SJCRH30 (cell line): ENCODE results near the gene MOAP1. TPM values are rescaled to one million over a fixed set of nuclear protein-coding genes. Genes with fewer than 3 reads are reported as not detected.
"Not testable (repeated sequence)": the region's sequence is repeated elsewhere in the genome, so short reads cannot be mapped to it uniquely, and the experiment has no call there.

Source experiments
- DNase-seq, 2 experiments: peaks; one replicate each; pipeline ENCODE4 v3.0.0-alpha.2; 2015 to 2020
- H3K27ac ChIP-seq: fragments of 250-450 bp; sonication (Bioruptor Pico); 2 replicates; pipeline ENCODE4 v1.5.1; 2020; ENCODE audit warnings: mild to moderate bottlenecking, moderate library complexity
- H3K27me3 ChIP-seq: fragments of 250-450 bp; sonication (Bioruptor Pico); 2 replicates; pipeline ENCODE4 v1.5.1; 2020; ENCODE audit warnings: mild to moderate bottlenecking, moderate library complexity
- H3K36me3 ChIP-seq: fragments of 250-450 bp; sonication (Bioruptor Pico); 2 replicates; pipeline ENCODE4 v1.5.1; 2020; ENCODE audit warnings: mild to moderate bottlenecking, moderate library complexity
- H3K4me1 ChIP-seq: fragments of 250-450 bp; sonication (Bioruptor Pico); 2 replicates; pipeline ENCODE4 v1.5.1; 2020; ENCODE audit warnings: mild to moderate bottlenecking, moderate library complexity
- H3K4me3 ChIP-seq: fragments of 250-450 bp; sonication (Bioruptor Pico); 2 replicates; pipeline ENCODE4 v1.5.1; 2020; ENCODE audit warnings: mild to moderate bottlenecking, moderate library complexity
- H3K9me3 ChIP-seq: fragments of 250-450 bp; sonication (Bioruptor Pico); replicated peaks from 2 replicates; pipeline ENCODE4 v1.5.1; 2020; ENCODE audit warnings: mild to moderate bottlenecking, moderate library complexity
- total RNA-seq: library from RNA; depleted of rRNA; stranded (reverse); fragments of >200 nt; shearing (Covaris generic); gene quantifications from 2 replicates; pipeline ENCODE4 v1.2.3, GENCODE V29; 2014

The MOAP1 gene
- total RNA-seq, 1 experiment from 2014 or later = 20.9 TPM

DNA sequence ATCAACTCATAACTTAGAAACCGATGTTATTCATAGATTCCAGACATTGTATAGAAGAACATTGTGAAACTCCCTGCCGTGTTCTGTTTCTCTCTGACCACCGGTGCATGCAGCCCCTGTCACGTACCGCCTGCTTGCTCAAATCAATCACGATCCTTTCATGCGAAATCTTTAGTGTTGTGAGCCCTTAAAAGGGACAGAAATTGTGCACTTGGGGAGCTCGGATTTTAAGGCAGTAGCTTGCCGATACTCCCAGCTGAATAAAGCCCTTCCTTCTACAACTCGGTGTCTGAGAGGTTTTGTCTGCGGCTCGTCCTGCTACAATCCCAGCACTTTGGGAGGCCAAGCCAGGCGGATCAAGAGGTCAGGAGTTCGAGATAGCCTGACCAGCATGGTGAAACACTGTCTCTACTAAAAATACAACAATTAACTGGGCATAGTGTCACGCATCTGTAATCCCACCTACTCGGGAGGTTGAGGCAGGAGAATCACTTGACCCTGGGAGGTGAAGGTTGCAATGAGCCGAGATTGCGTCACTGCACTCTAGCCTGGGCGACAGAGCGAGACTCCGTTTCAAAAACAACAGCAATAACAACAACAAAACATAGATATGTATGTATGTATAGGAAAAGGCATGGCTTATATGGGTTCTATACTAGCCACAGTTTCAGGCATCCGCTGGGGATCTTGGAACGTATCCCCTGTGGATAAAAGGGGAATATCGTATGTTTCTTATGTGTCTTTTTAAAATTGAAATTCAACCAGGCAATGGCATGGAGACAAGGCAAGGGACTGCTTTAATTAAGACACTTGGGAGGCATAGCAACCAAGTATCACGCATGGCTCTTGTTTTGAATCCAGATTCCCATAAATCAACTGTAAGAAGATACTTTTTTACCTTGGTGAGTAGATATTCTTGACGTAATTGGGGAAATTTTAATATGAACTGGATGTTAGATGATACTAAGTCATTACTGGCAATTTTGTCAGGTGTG lies 19.1 kb downstream of the MOAP1 start:
- H3K36me3 ChIP-seq, DNase-seq, H3K4me1 ChIP-seq, H3K27ac ChIP-seq, H3K27me3 ChIP-seq, H3K9me3 ChIP-seq, H3K4me3 ChIP-seq: not testable (repeated sequence)

DNA sequence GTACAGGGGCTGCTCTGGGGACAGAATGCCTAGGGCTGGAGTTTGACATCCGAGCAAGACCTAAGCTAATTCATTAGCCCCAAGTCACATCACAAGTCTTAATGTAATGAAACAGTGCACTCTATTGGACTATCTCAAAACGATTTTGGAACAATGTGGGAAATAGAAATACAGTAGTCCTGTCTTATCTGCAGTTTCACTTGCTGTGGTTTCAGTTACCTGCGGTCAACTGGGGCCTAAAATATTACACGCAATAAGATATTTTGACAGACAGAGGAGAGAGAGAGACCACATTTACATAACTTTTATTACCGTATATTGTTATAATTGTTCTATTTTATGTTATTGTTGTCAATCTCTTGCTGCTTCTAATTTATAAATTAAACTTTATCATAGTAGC lies 21.1 kb downstream of the MOAP1 start:
- H3K27me3 ChIP-seq = no peaks in the 10 kb centered on the region
- H3K9me3 ChIP-seq = no peaks in the 10 kb centered on the region; the same call in 1 of the 2 replicates
- no peaks in the 10 kb centered on the region for H3K4me1 ChIP-seq
- no peaks in the 10 kb centered on the region for H3K36me3 ChIP-seq
- H3K27ac ChIP-seq = no peak overlapping the region
- DNase-seq = no peak
- no peak overlapping the region for H3K4me3 ChIP-seq

DNA sequence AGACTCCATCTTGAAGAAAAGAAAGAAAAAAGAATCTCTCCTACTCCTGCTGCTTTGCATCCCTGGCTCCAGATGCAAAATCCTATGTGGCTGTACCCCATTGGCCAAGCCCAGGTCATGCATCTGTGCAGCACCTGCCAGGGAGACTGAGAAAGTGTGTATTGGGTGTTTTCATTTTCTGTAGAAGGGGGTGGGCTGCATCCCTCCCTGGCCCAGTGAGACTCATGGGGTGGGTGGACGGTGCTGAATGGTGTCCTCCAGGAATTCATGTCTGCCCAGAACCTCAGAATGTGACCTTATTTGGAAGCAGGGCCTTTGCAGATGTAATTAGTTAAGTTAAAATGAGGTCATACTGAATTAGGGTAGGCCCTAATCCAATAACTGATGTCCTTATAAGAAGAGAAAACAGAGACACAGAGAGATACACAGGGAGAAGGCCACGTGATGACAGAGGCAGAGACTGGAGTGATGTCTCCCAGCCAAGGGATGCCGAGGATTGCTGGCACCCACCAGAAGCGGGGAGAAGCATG lies 23.2 kb downstream of the MOAP1 start:
- no peaks in the 10 kb centered on the region for H3K4me1 ChIP-seq
- H3K27ac ChIP-seq = no peak overlapping the region
- no peak for DNase-seq
- no peaks in the 10 kb centered on the region for H3K36me3 ChIP-seq
- no peaks in the 10 kb centered on the region for H3K27me3 ChIP-seq
- H3K9me3 ChIP-seq = no peaks in the 10 kb centered on the region; the same call in 1 of the 2 replicates
- H3K4me3 ChIP-seq = no peak overlapping the region

DNA sequence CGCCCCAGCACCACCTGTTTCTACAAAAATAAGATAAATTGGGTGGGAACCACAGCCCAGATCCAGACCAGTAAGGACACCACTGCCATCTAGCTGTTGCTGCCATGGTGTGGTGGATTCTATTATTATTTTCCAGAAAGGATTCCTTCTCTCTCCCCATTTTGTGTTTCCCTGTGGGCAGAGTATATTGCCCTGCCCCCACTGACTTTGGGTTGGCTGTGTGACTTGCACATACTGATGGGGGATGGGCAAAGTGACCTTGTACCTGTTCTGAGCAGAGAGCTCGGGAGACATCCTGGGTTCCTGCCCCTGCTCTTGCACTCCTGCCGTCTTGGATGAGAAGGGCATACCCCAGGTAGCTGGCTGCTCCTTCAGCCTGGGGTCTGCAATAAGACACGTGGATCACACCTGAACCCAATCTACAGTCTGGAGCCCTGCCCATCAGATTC lies 24.3 kb downstream of the MOAP1 start:
- Histone ChIP-seq H3K27ac (no peak overlapping the region), H3K9me3 (no peaks in the 10 kb centered on the region; the same call in 1 of the 2 replicates), H3K4me1 (no peaks in the 10 kb centered on the region), H3K4me3 (no peak overlapping the region), H3K27me3 (no peaks in the 10 kb centered on the region), H3K36me3 (no peaks in the 10 kb centered on the region)
- DNase-seq = peak; percentile 25 to 52

DNA sequence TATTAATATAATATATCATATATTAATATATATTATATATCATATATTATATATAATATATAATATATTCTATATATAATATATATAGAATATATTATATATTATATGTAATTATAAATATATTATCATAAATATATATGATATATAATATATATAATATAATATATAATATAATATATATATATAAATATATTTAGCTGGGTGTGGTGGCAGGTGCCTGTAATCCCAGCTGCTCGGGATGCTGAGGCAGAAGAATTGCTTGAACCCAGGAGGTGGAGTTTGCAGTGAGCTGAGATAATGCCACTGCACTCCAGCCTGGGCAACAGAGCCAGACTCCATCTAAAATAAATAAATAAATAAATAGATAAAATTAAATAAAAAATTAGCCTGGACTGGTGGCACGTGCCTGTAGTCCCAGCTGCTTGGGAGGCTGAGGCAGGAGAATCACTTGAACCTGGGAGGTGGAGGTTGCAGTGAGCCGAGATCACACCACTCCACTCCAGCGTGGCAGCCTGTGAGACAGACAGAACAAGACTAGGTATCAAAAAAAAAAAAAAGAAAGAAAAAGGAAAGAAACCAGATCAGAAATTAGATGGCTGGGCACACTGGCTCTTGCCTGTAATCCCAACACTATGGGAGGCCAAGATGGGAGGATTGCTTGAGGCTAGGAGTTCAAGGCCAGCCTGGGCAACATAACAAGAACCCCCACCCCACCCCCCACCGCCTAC lies 24.9 kb downstream of the MOAP1 start:
- not testable (repeated sequence) for H3K9me3 ChIP-seq, H3K4me3 ChIP-seq, H3K27ac ChIP-seq, H3K27me3 ChIP-seq, H3K4me1 ChIP-seq, H3K36me3 ChIP-seq, DNase-seq

DNA sequence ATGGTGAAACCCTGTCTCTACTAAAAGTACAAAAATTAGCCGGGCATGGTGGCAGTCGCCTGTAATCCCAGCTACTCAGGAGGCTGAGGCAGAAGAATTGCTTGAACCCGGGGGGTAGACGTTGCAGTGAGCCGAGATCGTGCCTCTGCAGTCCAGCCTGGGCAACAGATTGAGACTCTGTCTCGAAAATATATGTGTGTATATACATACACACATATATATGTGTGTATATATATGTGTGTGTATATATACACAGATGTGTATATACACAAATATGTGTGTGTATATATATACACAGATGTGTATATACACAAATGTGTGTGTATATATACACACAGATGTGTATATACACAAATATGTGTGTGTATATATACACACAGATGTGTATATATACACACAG lies 26.3 kb downstream of the MOAP1 start:
- H3K4me1 ChIP-seq, H3K9me3 ChIP-seq, H3K27ac ChIP-seq, DNase-seq, H3K4me3 ChIP-seq, H3K36me3 ChIP-seq, H3K27me3 ChIP-seq: not testable (repeated sequence)

DNA sequence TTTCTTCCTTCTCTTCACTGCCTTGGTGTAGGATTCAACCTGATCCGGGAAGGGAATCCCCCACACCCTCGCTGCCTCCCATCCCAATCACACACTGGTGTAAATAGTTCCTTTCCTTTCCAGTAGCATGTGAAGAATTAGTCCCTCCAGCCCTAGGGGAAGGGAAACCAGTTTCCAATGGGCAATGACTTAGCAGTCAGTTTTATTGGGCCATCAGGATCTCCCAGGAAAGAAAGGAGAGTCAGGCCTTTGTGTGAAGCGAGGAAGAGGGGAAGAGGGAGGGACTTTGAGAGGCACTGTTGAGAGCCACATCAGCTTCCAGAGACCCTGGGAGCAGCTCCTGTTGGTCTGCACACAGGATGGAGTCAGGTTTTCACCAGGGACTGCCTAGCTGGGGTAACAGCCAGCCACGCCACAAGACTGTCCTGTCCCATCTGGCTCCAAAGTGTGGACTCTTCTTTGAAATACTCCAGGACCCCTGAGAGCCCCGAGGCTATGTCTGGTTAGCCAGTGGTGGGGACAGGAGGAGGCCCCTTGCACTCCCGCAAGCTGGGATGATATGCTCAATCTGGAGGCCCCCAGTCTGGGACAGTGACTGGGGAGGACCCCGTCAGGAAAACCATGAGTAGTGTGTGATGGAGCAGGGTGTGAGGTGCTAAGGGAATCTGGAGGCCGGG lies 27.9 kb downstream of the MOAP1 start:
- Histone ChIP-seq H3K9me3 (no peaks in the 10 kb centered on the region), H3K27ac (no peak overlapping the region), H3K4me1 (no peaks in the 10 kb centered on the region), H3K27me3 (no peaks in the 10 kb centered on the region), H3K4me3 (no peak overlapping the region), H3K36me3 (no peaks in the 10 kb centered on the region)
- DNase-seq = no peak

DNA sequence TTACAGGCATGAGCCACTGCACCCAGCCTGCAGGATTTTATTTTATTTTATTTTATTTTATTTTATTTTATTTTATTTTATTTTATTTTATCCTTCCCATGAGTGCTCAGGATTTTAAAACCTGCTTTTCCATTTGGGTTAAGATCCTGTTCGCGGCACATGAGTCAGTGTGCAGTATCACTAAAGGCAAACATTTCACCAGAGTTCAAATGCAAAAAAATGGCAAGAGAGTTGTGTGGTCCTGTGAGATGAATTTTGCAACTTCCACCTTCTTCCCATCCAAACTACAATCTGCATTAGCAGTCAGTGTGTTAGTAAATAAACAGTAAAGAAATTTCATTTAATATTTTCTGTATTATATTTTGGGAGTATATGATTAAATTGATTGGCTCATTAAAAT lies 29.0 kb downstream of the MOAP1 start:
- Histone ChIP-seq H3K36me3 (no peaks in the 10 kb centered on the region), H3K9me3 (no peaks in the 10 kb centered on the region), H3K27ac (no peak overlapping the region), H3K4me3 (no peak overlapping the region), H3K4me1 (no peaks in the 10 kb centered on the region), H3K27me3 (no peaks in the 10 kb centered on the region)
- no peak for DNase-seq

DNA sequence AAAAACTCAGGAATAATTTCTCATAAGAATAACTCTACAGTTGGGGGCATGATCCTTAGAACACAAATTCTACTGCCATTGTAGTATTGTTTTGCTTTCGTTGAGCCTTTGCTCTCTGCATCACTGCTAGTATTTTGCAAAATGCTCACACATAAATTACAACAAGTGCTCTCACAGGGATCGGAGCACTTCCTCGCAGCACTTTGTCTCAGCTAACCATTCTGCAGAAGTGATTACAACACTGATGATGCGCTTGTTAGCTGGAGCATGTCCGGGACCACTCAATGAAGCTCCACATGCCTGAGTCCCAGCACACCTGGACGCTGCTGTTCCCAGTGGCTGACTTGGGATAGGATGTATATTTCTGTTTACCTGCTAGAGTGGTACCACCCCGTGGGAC lies 31.6 kb downstream of the MOAP1 start:
- H3K36me3 ChIP-seq = no peaks in the 10 kb centered on the region
- DNase-seq = no peak
- H3K4me1 ChIP-seq = no peaks in the 10 kb centered on the region

DNA sequence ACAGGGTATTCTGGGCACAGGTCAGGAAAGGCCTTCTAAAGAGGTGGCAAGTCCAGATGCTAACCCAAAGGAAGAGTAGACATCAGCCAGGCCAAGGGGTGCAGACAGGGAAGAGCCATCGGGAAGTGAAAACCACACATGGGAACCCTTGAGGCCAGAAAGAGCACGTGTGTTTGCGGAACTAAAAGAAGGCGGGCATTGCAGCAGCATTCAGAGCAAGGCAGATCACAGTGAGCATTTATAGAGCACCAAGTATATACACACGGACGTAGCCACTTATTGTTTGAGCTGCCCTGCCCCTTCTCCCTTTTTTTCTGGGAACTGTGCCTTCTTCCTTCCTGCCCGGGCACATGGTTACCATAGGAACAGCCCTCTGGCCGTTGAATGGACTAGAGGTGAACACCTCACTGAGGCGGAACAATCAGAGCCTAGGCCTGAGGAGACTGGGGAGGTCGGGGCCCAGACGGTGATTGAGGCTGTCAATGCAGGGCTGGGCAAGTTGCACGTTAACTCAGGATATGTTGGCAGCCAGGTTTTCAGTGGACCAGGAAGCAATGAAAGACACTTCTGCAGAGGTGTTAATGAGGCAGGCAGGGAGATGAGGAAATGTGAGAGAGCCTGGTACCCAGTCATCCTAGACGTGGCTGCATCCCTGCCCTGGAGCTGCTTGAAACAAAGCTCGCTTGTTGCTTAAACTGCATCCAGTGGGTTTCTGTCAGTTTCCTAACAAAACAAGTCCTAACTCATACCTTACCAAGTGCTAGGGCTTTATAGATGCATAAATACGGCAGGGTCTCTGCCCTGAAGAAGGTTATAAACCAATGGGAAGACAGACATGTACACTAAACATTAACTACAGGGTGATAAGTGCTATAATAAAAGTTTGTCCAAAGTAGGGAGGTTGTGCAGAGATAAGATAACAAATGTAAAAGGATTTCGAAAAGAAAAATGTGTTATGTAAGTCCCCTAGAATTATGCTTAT lies 34.2 kb downstream of the MOAP1 start:
- Histone ChIP-seq H3K27ac (no peak overlapping the region), H3K9me3 (no peaks in the 10 kb centered on the region), H3K36me3 (no peaks in the 10 kb centered on the region), H3K27me3 (no peaks in the 10 kb centered on the region), H3K4me1 (no peaks in the 10 kb centered on the region), H3K4me3 (no peak overlapping the region)
- no peak for DNase-seq

More for the DNA sequence above, 31.6 kb downstream of the MOAP1 start:
- Histone ChIP-seq H3K9me3 (no peaks in the 10 kb centered on the region), H3K4me3 (no peak overlapping the region), H3K27me3 (no peaks in the 10 kb centered on the region), H3K27ac (no peak overlapping the region)

DNA sequence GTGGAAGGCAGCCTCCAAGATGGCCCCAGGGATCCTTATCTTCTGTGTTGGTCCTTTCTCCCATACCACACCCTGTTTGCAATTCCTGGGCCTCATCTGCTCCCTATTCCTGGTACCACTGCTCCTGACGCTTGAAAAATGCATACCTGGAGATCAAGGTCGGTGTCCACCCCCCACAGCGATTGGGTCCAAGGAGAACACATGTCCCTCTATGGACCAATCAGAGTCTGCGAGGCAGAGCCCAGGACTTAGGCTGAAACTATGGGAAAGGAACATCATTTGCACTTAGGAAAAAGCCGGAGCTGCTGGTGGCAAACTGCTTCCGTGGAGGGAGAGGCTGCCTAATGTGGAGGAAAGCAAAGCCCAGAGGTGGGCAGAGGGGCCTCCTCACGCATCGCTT lies 35.7 kb downstream of the MOAP1 start:
- Histone ChIP-seq H3K9me3 (no peaks in the 10 kb centered on the region), H3K27me3 (no peaks in the 10 kb centered on the region), H3K36me3 (no peaks in the 10 kb centered on the region), H3K4me3 (no peak overlapping the region), H3K27ac (no peak overlapping the region), H3K4me1 (no peaks in the 10 kb centered on the region)
- DNase-seq = no peak

DNA sequence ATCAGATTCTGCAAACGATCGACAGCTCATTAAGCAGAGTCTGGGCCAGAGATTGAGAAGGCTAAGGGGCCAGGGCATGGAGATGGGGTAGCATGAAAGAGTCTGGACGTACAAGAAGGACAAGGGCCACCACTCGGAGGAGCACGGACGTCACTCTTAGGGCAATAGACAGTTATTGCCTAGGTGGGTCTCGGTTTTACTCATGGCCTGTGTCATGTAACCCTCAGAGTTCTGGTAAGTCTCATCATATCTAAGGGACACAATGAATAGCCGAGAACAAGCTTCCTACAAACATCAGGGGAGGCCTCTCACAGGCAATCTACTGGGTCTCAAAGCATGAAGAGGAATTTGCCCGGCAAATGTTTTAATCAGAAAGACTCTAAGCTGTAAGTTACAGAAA lies 38.6 kb downstream of the MOAP1 start:
- Histone ChIP-seq H3K27ac (no peak overlapping the region), H3K4me3 (no peak overlapping the region), H3K9me3 (no peaks in the 10 kb centered on the region)

DNA sequence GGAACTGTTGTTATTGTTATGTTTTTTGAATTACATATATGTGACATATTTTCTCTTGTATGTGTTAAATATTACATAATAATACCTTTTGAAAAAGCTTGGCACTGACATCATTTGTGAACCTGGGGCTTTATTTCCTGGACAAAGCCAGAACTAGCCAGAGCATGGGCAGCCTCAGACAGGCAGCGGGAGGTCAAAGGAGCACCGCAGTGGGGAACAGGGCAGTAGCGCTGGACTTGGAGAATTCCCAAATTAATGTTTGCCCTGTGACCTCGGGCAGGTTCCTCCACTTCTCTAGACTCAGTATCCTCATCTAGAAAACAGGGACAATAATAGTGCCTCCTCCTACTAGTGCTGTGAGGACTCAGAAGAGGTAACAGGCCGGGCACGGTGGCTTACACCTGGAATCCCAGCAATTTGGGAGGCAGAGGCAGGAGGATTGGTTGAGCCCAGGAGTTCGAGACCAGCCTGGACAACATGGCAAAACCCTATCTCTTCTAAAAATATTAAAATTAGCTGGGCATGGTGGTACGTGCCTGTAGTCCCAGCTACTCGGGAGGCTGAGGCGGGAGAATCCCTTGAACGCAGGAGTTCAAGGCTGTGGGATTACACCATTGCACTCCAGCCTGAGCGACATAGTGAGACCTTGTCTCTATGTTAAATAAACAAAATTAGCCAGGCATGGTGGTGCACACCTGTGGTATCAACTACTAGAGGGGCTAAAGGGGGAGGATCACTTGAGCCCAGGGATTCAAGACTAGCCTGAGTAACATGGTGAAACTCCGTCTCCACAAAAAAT lies 41.6 kb downstream of the MOAP1 start:
- no peaks in the 10 kb centered on the region for H3K27me3 ChIP-seq
- no peak overlapping the region for H3K27ac ChIP-seq
- no peaks in the 10 kb centered on the region for H3K4me1 ChIP-seq
- H3K9me3 ChIP-seq = no peaks in the 10 kb centered on the region
- DNase-seq = no peak
- H3K4me3 ChIP-seq = no peak overlapping the region
- no peaks in the 10 kb centered on the region for H3K36me3 ChIP-seq

More for the DNA sequence above, 38.6 kb downstream of the MOAP1 start:
- H3K27me3 ChIP-seq = no peaks in the 10 kb centered on the region
- no peaks in the 10 kb centered on the region for H3K36me3 ChIP-seq
- no peaks in the 10 kb centered on the region for H3K4me1 ChIP-seq
- DNase-seq = no peak
